ENCODE measurements around the gene TMEM270. TPM values are rescaled to one million over a fixed set of nuclear protein-coding genes. Genes with fewer than 3 reads are reported as not detected.
"Not testable (repeated sequence)": the region's sequence is repeated elsewhere in the genome, so short reads cannot be mapped to it uniquely, and the experiment has no call there.

TMEM270 gene
- polyA plus RNA-seq, 2 of the 4 experiments (the other 2 are of a cell fraction): not detected

- TF ChIP-seq JUNB (IDR thresholded peaks at IDR 0.05) (no peak), KDM5A (IDR thresholded peaks at IDR 0.05) (no peak), ZSCAN20 (CRISPR knock-in tag; IDR thresholded peaks at IDR 0.05) (no peak), HOXB13 (CRISPR knock-in tag; IDR thresholded peaks at IDR 0.05; ENCODE audit: low read depth) (no peak), USF2 (IDR thresholded peaks at IDR 0.05) (no peak)
- ChIA-PET CTCF (interaction anchor here (0.7 to 5.2 kb wide), 4 partner anchors 9 to 37 kb away, joined by 3 to 28 read pairs (median 5); no protein-coding TSS in a partner anchor), POLR2A (no interaction called here)
- H3K4me3 ChIP-seq: no peak overlapping the region
- DNase-seq (ENCODE audit: low read depth in 1 of 2, low spot score in 1 of 2) (no peak), ATAC-seq (no peak), FAIRE-seq (no peak)
- H3K4me2 ChIP-seq: no peak overlapping the region
- WGBS (ENCODE audit: missing lambda C conversion rate): 85% methylated on average over 7 of the region's 7 CpGs
- H3K4me1 ChIP-seq: peaks cover 22% of the 10 kb centered on the region
- H3K27ac ChIP-seq: no peak overlapping the region
- H3K9me3 ChIP-seq: no peaks in the 10 kb centered on the region
These were observed 40.9 kb upstream of the TMEM270 start for GRCh38 chr7:73820013-73820412.

- H3K27ac ChIP-seq: peak overlapping the region; percentile 82 to 88
- ChIA-PET CTCF (interaction anchor here (1.0 to 5.2 kb wide), 7 partner anchors 10 to 380 kb away, joined by 3 to 30 read pairs (median 6); no protein-coding TSS in a partner anchor), POLR2A (interaction anchor here (0.6 to 1.8 kb wide), 6 partner anchors 12 to 82 kb away, joined by 3 to 10 read pairs (median 5); partner anchors contain the start of genes ABHD11 and METTL27)
- 84% methylated on average over 14 of the region's 14 CpGs for WGBS (ENCODE audit: missing lambda C conversion rate)
- H3K9me3 ChIP-seq; DNase-seq (ENCODE audit: low read depth in 1 of 2, low spot score in 1 of 2); H3K4me3 ChIP-seq; ATAC-seq; FAIRE-seq: not testable (repeated sequence)
- H3K4me2 ChIP-seq: peak overlapping the region; percentile 74
- H3K4me1 ChIP-seq: peaks cover 25% of the 10 kb centered on the region
These were observed 39.2 kb upstream of the TMEM270 start for GRCh38 chr7:73821597-73822285.

GRCh38 chr7:73822319-73823173, 38.4 kb upstream of the TMEM270 start:
- TF ChIP-seq GATA3 (IDR thresholded peaks at IDR 0.05; ENCODE audit: borderline replicate concordance) (peak; percentile 69), ZNF302 (CRISPR knock-in tag; IDR thresholded peaks at IDR 0.05) (no peak), JUNB (IDR thresholded peaks at IDR 0.05) (peak; percentile 57; the same call in 1 of the 2 replicates), FOSL2 (IDR thresholded peaks at IDR 0.05) (peak; percentile 50; the same call in 1 of the 2 replicates), FOSL2 (CRISPR knock-in tag; IDR thresholded peaks at IDR 0.05) (peak; percentile 93), RARB (CRISPR knock-in tag; IDR thresholded peaks at IDR 0.05) (no peak), MAX (IDR thresholded peaks at IDR 0.05) (peak; percentile 49), MAFK (IDR thresholded peaks at IDR 0.05; ENCODE audit: partially characterized antibody) (peak; percentile 87), HOXB13 (CRISPR knock-in tag; IDR thresholded peaks at IDR 0.05; ENCODE audit: low read depth) (no peak)
- H3K9me3 ChIP-seq: no peaks in the 10 kb centered on the region
- WGBS (ENCODE audit: missing lambda C conversion rate): 2% methylated on average over 15 of the region's 15 CpGs
- POLR2A ChIA-PET: interaction anchor here (0.6 to 1.8 kb wide), 6 partner anchors 11 to 83 kb away, joined by 3 to 10 read pairs (median 5); partner anchors contain the start of genes ABHD11 and METTL27
- peak overlapping the region; percentile 82 to 88 for H3K27ac ChIP-seq
- CTCF ChIA-PET: interaction anchor here (0.6 to 5.2 kb wide), 7 partner anchors 11 to 380 kb away, joined by 3 to 30 read pairs (median 6); no protein-coding TSS in a partner anchor
- H3K4me2 ChIP-seq: peak overlapping the region; percentile 74
- peak; percentile 96 to 97 for ATAC-seq
- DNase-seq (ENCODE audit: low read depth in 1 of 2, low spot score in 1 of 2): peak; percentile 91 to 98
- H3K4me1 ChIP-seq: peaks cover 33% of the 10 kb centered on the region
- peak; percentile 49 for FAIRE-seq
- H3K4me3 ChIP-seq: 0 out of 3 replicates have a peak overlapping the region, but pooled peaks have one; percentile 3

GRCh38 chr7:73823257-73823656, 37.7 kb upstream of the TMEM270 start:
- H3K4me3 ChIP-seq: no peak overlapping the region
- no peak for FAIRE-seq

More at GRCh38 chr7:73823257-73823656, 37.7 kb upstream of the TMEM270 start:
- Histone ChIP-seq H3K4me1 (peaks cover 40% of the 10 kb centered on the region), H3K4me2 (peak overlapping the region; percentile 74), H3K9me3 (no peaks in the 10 kb centered on the region), H3K27ac (peak overlapping the region; percentile 82 to 88)
- TF ChIP-seq BHLHE40 (IDR thresholded peaks at IDR 0.05; ENCODE audit: low read depth, low read length) (no peak), MAX (IDR thresholded peaks at IDR 0.05) (no peak), POLR2A (IDR thresholded peaks at IDR 0.05; ENCODE audit: low read length) (no peak), ZFP36 (IDR thresholded peaks at IDR 0.05; ENCODE audit: borderline replicate concordance, partially characterized antibody) (peak; percentile 54), PBX3 (IDR thresholded peaks at IDR 0.05) (no peak), ESRRA (IDR thresholded peaks at IDR 0.05; ENCODE audit: borderline replicate concordance, low read length) (no peak), EHF (CRISPR knock-in tag; IDR thresholded peaks at IDR 0.05) (no peak), POLR2AphosphoS2 (conservative IDR thresholded peaks at IDR 0.05; ENCODE audit: low read length) (no peak)
- 65% methylated on average over 5 of the region's 5 CpGs for WGBS (ENCODE audit: missing lambda C conversion rate)
- ChIA-PET CTCF (interaction anchor here (0.6 to 5.2 kb wide), 5 partner anchors 10 to 88 kb away, joined by 4 to 30 read pairs (median 13); no protein-coding TSS in a partner anchor), POLR2A (interaction anchor here (1.2 to 1.8 kb wide), 3 partner anchors 19 to 84 kb away, joined by 6 to 10 read pairs (median 8); partner anchors contain the start of genes ABHD11 and METTL27)
- no peak for ATAC-seq
- no peak for DNase-seq (ENCODE audit: low read depth in 1 of 2, low spot score in 1 of 2)
